ENCODE results near the gene ASAP2. TPM values are rescaled to one million over a fixed set of nuclear protein-coding genes. Genes with fewer than 3 reads are reported as not detected.
"Not testable (repeated sequence)": the region's sequence is repeated elsewhere in the genome, so short reads cannot be mapped to it uniquely, and the experiment has no call there.

The ASAP2 gene
- total and polyA plus RNA-seq, 2 experiments from 2014 or later, result 8.5 to 16.7 TPM

GRCh38 chr2:9263428-9263827, 56.8 kb downstream of the ASAP2 start:
- Histone ChIP-seq H3K4me3 (no peak overlapping the region), H3K27me3 (no peaks in the 10 kb centered on the region), H3K4me1 (ENCODE audit: low read depth) (peaks cover 38% of the 10 kb centered on the region), H3K9me3 (ENCODE audit: low read depth) (no peaks in the 10 kb centered on the region), H3K27ac (peak overlapping the region; percentile 97), H3K36me3 (no peaks in the 10 kb centered on the region)
- no peak for TF ChIP-seq CTCF (IDR thresholded peaks at IDR 0.05; ENCODE audit: low read depth, low read length)
- DNase-seq (ENCODE audit: low read depth in 1 of 2, low spot score in 1 of 2), result peak; percentile 50 to 57

GRCh38 chr2:9264301-9264700, 57.7 kb downstream of the ASAP2 start:
- Histone ChIP-seq H3K9me3 (ENCODE audit: low read depth) (no peaks in the 10 kb centered on the region), H3K27me3 (no peaks in the 10 kb centered on the region), H3K4me3 (no peak overlapping the region), H3K36me3 (no peaks in the 10 kb centered on the region), H3K4me1 (ENCODE audit: low read depth) (peaks cover 42% of the 10 kb centered on the region), H3K27ac (peak overlapping the region; percentile 97)
- TF ChIP-seq CTCF (IDR thresholded peaks at IDR 0.05; ENCODE audit: low read depth, low read length), result no peak
- no peak for DNase-seq (ENCODE audit: low read depth in 1 of 2, low spot score in 1 of 2)

GRCh38 chr2:9266711-9267110, 60.1 kb downstream of the ASAP2 start:
- Histone ChIP-seq H3K36me3 (no peaks in the 10 kb centered on the region), H3K9me3 (ENCODE audit: low read depth) (no peaks in the 10 kb centered on the region), H3K4me1 (ENCODE audit: low read depth) (peaks cover 33% of the 10 kb centered on the region), H3K4me3 (no peak overlapping the region), H3K27ac (no peak overlapping the region), H3K27me3 (no peaks in the 10 kb centered on the region)
- no peak for TF ChIP-seq CTCF (IDR thresholded peaks at IDR 0.05; ENCODE audit: low read depth, low read length)
- no peak for DNase-seq (ENCODE audit: low read depth in 1 of 2, low spot score in 1 of 2)

GRCh38 chr2:9267286-9267685, 60.7 kb downstream of the ASAP2 start:
- not testable (repeated sequence) for H3K36me3 ChIP-seq; H3K27ac ChIP-seq; DNase-seq (ENCODE audit: low read depth in 1 of 2, low spot score in 1 of 2)

GRCh38 chr2:9268301-9269080, 61.9 kb downstream of the ASAP2 start:
- H3K36me3 ChIP-seq, result no peaks in the 10 kb centered on the region
- no peaks in the 10 kb centered on the region for H3K9me3 ChIP-seq (ENCODE audit: low read depth)
- peaks cover 21% of the 10 kb centered on the region for H3K4me1 ChIP-seq (ENCODE audit: low read depth)
- TF ChIP-seq CTCF (IDR thresholded peaks at IDR 0.05; ENCODE audit: low read depth, low read length), result no peak
- H3K27ac ChIP-seq, result no peak overlapping the region
- H3K4me3 ChIP-seq, result no peak overlapping the region
- H3K27me3 ChIP-seq, result no peaks in the 10 kb centered on the region
- no peak for DNase-seq (ENCODE audit: low read depth in 1 of 2, low spot score in 1 of 2)

More at GRCh38 chr2:9267286-9267685, 60.7 kb downstream of the ASAP2 start:
- peaks cover 32% of the 10 kb centered on the region for H3K4me1 ChIP-seq (ENCODE audit: low read depth)
- not testable (repeated sequence) for H3K4me3 ChIP-seq; H3K9me3 ChIP-seq (ENCODE audit: low read depth); H3K27me3 ChIP-seq

- no peak for DNase-seq (ENCODE audit: low read depth in 1 of 2, low spot score in 1 of 2)
- Histone ChIP-seq H3K4me3 (no peak overlapping the region), H3K36me3 (no peaks in the 10 kb centered on the region), H3K27ac (no peak overlapping the region), H3K9me3 (ENCODE audit: low read depth) (no peaks in the 10 kb centered on the region), H3K27me3 (no peaks in the 10 kb centered on the region), H3K4me1 (ENCODE audit: low read depth) (peaks cover 13% of the 10 kb centered on the region)
- no peak for TF ChIP-seq CTCF (IDR thresholded peaks at IDR 0.05; ENCODE audit: low read depth, low read length)
Observed at GRCh38 chr2:9269295-9269694, 62.7 kb downstream of the ASAP2 start.

All from cardiac muscle cell (in vitro differentiated cells and primary cell).